Cardiac fibroblast (primary cell): ENCODE data around the gene INTS6L.
"Not testable (repeated sequence)": the region's sequence is repeated elsewhere in the genome, so short reads cannot be mapped to it uniquely, and the experiment has no call there.

Experiments used
- DNase-seq, 2 donors: peaks; one replicate each; pipeline versions ENCODE4 v3.0.0 to v3.0.0-alpha.2; 2010; ENCODE audit warnings: low read depth in 2 of 2
- H3K4me3 ChIP-seq, 2 donors: replicated peaks in 1 of 2; 1 replicate in 1 of 2; 2 replicates in 1 of 2; pipeline ENCODE4 v1.5.1; 2011; ENCODE audit warnings: low read depth in 2 of 2, low read length in 2 of 2, mild to moderate bottlenecking in 2 of 2, moderate library complexity in 1 of 2
- CTCF ChIP-seq: IDR thresholded peaks from one replicate; pipeline ENCODE4 v1.5.1; 2011; ENCODE audit warnings: low read depth, mild to moderate bottlenecking, low read length, inconsistent platforms

Gene INTS6L

GRCh38 chrX:135591871-135592270 lies 71.4 kb downstream of the INTS6L start:
- TF ChIP-seq CTCF, result no peak
- no peak for DNase-seq
- H3K4me3 ChIP-seq, result no peak overlapping the region

- not testable (repeated sequence) for H3K4me3 ChIP-seq, DNase-seq
These were observed 73.6 kb downstream of the INTS6L start for GRCh38 chrX:135594049-135594448.

GRCh38 chrX:135594453-135594852 lies 74.0 kb downstream of the INTS6L start:
- not testable (repeated sequence) for H3K4me3 ChIP-seq, DNase-seq

- no peak for TF ChIP-seq CTCF
- no peak for DNase-seq
- no peak overlapping the region for H3K4me3 ChIP-seq
These were observed 75.1 kb downstream of the INTS6L start for GRCh38 chrX:135595543-135595942.

GRCh38 chrX:135596495-135596894 lies 76.0 kb downstream of the INTS6L start:
- peak; percentile 46 for TF ChIP-seq CTCF
- no peak overlapping the region for H3K4me3 ChIP-seq
- DNase-seq, result peak; percentile 26 to 29

GRCh38 chrX:135605906-135606305 lies 85.4 kb downstream of the INTS6L start:
- DNase-seq, result no peak
- no peak overlapping the region for H3K4me3 ChIP-seq
- no peak for TF ChIP-seq CTCF

GRCh38 chrX:135624408-135625204 lies 104.1 kb downstream of the INTS6L start:
- H3K4me3 ChIP-seq, DNase-seq: not testable (repeated sequence)

- no peak for TF ChIP-seq CTCF
- DNase-seq, result peak; percentile 5 to 24
- no peak overlapping the region for H3K4me3 ChIP-seq
These were observed 105.5 kb downstream of the INTS6L start for GRCh38 chrX:135625995-135626394.
